BE2C (cell line): ENCODE results near the gene TRIOBP.

Experiments
- DNase-seq: peaks from one replicate; pipeline ENCODE4 v3.0.0-alpha.2; 2020
- H3K27me3 ChIP-seq: fragments of 250-450 bp; sonication (Bioruptor Pico); 2 replicates; pipeline ENCODE4 v1.5.1; 2020; ENCODE audit warnings: mild to moderate bottlenecking
- H3K36me3 ChIP-seq: fragments of 250-450 bp; sonication (Bioruptor Pico); 2 replicates; pipeline ENCODE4 v1.5.1; 2020; ENCODE audit warnings: mild to moderate bottlenecking
- H3K4me1 ChIP-seq: fragments of 250-450 bp; sonication (Bioruptor Pico); 2 replicates; pipeline ENCODE4 v1.5.1; 2020
- H3K4me3 ChIP-seq: 2 replicates; pipeline ENCODE4 v1.5.1; 2011; ENCODE audit warnings: low read depth, low read length
- H3K9me3 ChIP-seq: fragments of 250-450 bp; sonication (Bioruptor Pico); 2 replicates; pipeline ENCODE4 v1.5.1; 2020
- TF ChIP-seq, protein P1 (sequence below): IDR thresholded peaks from 2 replicates; pipeline ENCODE4 v1.5.1; 2012; ENCODE audit warnings: mild to moderate bottlenecking, low read depth, low read length

TRIOBP gene

DNA sequence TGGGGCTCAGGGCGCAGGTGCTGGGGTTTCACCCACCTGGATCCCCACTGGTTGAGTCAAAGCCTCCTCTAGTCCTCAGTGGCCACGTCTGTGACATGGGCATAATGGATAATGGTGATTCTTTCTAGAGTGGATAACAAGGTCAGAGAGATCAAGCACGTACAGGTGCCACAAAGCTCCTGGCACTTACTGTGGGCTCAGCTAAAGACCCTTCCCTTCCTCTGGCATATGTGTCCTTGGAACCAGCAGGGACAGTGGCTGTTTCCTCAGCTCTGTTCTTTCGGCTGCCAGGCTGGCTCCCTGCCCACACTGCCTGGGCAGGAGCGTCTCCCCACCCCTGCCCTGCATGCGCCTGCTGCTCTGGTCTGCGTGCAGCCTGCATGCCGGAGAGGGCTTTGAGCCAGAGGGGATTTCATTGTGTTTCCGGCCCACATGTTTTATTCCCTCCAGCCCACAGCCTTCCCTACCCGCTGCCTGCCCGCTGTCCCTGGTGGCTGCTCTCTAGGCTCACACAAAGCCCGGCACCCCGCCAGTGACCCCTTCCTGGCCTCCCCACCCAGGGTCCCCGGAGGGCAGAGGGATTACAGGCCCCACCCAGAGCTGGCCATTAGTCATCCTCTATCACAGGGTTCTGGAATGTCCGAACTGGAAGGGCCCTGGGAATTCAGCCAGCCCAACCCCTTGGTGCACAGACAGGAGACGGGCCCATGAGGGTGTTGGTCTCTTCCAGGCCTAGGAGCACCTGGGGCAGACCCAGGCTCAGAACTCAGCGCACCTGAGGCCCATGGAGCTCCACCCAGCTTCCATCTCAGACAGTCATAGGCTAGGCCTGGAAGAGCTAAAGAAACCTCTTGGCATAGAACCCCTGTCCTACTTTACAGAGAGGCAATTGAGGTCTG is 55.6 kb downstream of the TRIOBP start:
- H3K4me3 ChIP-seq = no peak overlapping the region
- peaks cover 8% of the 10 kb centered on the region for H3K36me3 ChIP-seq
- TF ChIP-seq, protein P1, sequence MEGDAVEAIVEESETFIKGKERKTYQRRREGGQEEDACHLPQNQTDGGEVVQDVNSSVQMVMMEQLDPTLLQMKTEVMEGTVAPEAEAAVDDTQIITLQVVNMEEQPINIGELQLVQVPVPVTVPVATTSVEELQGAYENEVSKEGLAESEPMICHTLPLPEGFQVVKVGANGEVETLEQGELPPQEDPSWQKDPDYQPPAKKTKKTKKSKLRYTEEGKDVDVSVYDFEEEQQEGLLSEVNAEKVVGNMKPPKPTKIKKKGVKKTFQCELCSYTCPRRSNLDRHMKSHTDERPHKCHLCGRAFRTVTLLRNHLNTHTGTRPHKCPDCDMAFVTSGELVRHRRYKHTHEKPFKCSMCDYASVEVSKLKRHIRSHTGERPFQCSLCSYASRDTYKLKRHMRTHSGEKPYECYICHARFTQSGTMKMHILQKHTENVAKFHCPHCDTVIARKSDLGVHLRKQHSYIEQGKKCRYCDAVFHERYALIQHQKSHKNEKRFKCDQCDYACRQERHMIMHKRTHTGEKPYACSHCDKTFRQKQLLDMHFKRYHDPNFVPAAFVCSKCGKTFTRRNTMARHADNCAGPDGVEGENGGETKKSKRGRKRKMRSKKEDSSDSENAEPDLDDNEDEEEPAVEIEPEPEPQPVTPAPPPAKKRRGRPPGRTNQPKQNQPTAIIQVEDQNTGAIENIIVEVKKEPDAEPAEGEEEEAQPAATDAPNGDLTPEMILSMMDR = peak; percentile 33
- no peaks in the 10 kb centered on the region for H3K9me3 ChIP-seq
- no peaks in the 10 kb centered on the region for H3K27me3 ChIP-seq
- DNase-seq = peak; percentile 93
- peaks cover 35% of the 10 kb centered on the region for H3K4me1 ChIP-seq

DNA sequence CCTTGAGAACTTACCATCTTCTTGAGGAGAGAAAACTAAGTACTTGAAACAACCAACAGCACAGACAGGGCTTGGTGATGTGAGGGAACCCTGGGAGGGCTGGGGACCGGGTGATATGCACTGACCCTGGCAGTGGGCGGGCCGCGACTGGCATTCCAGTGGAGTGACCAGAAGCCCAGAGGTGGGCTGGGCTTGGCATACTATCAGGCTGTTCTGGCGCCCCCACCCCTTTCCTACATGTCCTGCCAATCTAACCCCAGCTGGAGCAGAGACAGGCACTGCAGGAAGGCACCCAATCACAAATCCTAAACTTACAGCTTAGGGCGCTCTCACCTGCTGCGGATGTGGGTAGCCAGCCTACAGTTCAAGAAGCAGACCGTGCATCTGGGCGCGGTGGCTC is 56.9 kb downstream of the TRIOBP start:
- Histone ChIP-seq H3K27me3 (no peaks in the 10 kb centered on the region), H3K4me3 (no peak overlapping the region), H3K4me1 (peaks cover 31% of the 10 kb centered on the region), H3K36me3 (peaks cover 17% of the 10 kb centered on the region), H3K9me3 (no peaks in the 10 kb centered on the region)
- TF ChIP-seq, protein P1 = no peak
- DNase-seq = no peak

GRCh38 chr22:37757663-37758062 is 60.8 kb downstream of the TRIOBP start:
- Histone ChIP-seq H3K27me3 (no peaks in the 10 kb centered on the region), H3K9me3 (no peaks in the 10 kb centered on the region), H3K4me3 (no peak overlapping the region), H3K4me1 (peaks cover 6% of the 10 kb centered on the region), H3K36me3 (peaks cover 28% of the 10 kb centered on the region)
- DNase-seq = no peak
- TF ChIP-seq, protein P1 = no peak

GRCh38 chr22:37758694-37759093 is 61.8 kb downstream of the TRIOBP start:
- TF ChIP-seq, protein P1 = no peak
- no peaks in the 10 kb centered on the region for H3K9me3 ChIP-seq
- H3K4me3 ChIP-seq = no peak overlapping the region
- peaks cover 23% of the 10 kb centered on the region for H3K36me3 ChIP-seq
- H3K4me1 ChIP-seq = peaks cover 2% of the 10 kb centered on the region
- H3K27me3 ChIP-seq = no peaks in the 10 kb centered on the region
- no peak for DNase-seq

GRCh38 chr22:37759281-37759680 is 62.4 kb downstream of the TRIOBP start:
- TF ChIP-seq, protein P1 = no peak
- no peaks in the 10 kb centered on the region for H3K9me3 ChIP-seq
- H3K4me1 ChIP-seq = peaks cover 2% of the 10 kb centered on the region; the same call in 1 of the 2 replicates
- H3K27me3 ChIP-seq = no peaks in the 10 kb centered on the region
- peaks cover 23% of the 10 kb centered on the region for H3K36me3 ChIP-seq
- DNase-seq = no peak
- no peak overlapping the region for H3K4me3 ChIP-seq

GRCh38 chr22:37760152-37760551 is 63.3 kb downstream of the TRIOBP start:
- no peak for DNase-seq
- TF ChIP-seq, protein P1 = no peak
- Histone ChIP-seq H3K9me3 (no peaks in the 10 kb centered on the region), H3K4me1 (peaks cover 2% of the 10 kb centered on the region; the same call in 1 of the 2 replicates), H3K36me3 (peaks cover 23% of the 10 kb centered on the region), H3K4me3 (no peak overlapping the region), H3K27me3 (no peaks in the 10 kb centered on the region)
